ENCODE measurements around the gene KIF23. TPM values are rescaled to one million over a fixed set of nuclear protein-coding genes. Genes with fewer than 3 reads are reported as not detected.

The KIF23 gene
- total RNA-seq, 1 experiment from 2014 or later = 87.8 TPM

GRCh38 chr15:69415381-69415780 lies 1.2 kb downstream of the KIF23 start (continued):
- TF ChIP-seq ESRRA (CRISPR knock-in tag; IDR thresholded peaks at IDR 0.05; ENCODE audit: borderline replicate concordance) (no peak), ETV6 (CRISPR knock-in tag; IDR thresholded peaks at IDR 0.05) (no peak), ZSCAN18 (CRISPR knock-in tag; IDR thresholded peaks at IDR 0.05) (no peak), TEAD4 (CRISPR knock-in tag; IDR thresholded peaks at IDR 0.05) (no peak), CBFB (CRISPR knock-in tag; IDR thresholded peaks at IDR 0.05; ENCODE audit: low read depth) (no peak), ZNF425 (CRISPR knock-in tag; conservative IDR thresholded peaks at IDR 0.05) (no peak)
- TF ChIP-seq, protein P1, sequence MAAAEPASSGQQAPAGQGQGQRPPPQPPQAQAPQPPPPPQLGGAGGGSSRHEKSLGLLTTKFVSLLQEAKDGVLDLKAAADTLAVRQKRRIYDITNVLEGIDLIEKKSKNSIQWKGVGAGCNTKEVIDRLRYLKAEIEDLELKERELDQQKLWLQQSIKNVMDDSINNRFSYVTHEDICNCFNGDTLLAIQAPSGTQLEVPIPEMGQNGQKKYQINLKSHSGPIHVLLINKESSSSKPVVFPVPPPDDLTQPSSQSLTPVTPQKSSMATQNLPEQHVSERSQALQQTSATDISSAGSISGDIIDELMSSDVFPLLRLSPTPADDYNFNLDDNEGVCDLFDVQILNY (CRISPR knock-in tag; IDR thresholded peaks at IDR 0.05) = no peak

- TF ChIP-seq TP53 (CRISPR knock-in tag; IDR thresholded peaks at IDR 0.05) (no peak), ZNF281 (CRISPR knock-in tag; IDR thresholded peaks at IDR 0.05) (no peak), FOXK1 (CRISPR knock-in tag; IDR thresholded peaks at IDR 0.05) (no peak), ZNF416 (CRISPR knock-in tag; IDR thresholded peaks at IDR 0.05) (no peak), SP1 (CRISPR knock-in tag; conservative IDR thresholded peaks at IDR 0.05) (no peak)
- TF ChIP-seq, protein P2, sequence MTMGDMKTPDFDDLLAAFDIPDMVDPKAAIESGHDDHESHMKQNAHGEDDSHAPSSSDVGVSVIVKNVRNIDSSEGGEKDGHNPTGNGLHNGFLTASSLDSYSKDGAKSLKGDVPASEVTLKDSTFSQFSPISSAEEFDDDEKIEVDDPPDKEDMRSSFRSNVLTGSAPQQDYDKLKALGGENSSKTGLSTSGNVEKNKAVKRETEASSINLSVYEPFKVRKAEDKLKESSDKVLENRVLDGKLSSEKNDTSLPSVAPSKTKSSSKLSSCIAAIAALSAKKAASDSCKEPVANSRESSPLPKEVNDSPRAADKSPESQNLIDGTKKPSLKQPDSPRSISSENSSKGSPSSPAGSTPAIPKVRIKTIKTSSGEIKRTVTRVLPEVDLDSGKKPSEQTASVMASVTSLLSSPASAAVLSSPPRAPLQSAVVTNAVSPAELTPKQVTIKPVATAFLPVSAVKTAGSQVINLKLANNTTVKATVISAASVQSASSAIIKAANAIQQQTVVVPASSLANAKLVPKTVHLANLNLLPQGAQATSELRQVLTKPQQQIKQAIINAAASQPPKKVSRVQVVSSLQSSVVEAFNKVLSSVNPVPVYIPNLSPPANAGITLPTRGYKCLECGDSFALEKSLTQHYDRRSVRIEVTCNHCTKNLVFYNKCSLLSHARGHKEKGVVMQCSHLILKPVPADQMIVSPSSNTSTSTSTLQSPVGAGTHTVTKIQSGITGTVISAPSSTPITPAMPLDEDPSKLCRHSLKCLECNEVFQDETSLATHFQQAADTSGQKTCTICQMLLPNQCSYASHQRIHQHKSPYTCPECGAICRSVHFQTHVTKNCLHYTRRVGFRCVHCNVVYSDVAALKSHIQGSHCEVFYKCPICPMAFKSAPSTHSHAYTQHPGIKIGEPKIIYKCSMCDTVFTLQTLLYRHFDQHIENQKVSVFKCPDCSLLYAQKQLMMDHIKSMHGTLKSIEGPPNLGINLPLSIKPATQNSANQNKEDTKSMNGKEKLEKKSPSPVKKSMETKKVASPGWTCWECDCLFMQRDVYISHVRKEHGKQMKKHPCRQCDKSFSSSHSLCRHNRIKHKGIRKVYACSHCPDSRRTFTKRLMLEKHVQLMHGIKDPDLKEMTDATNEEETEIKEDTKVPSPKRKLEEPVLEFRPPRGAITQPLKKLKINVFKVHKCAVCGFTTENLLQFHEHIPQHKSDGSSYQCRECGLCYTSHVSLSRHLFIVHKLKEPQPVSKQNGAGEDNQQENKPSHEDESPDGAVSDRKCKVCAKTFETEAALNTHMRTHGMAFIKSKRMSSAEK (CRISPR knock-in tag; IDR thresholded peaks at IDR 0.05; ENCODE audit: borderline replicate concordance) = no peak
- TF ChIP-seq, protein P3, sequence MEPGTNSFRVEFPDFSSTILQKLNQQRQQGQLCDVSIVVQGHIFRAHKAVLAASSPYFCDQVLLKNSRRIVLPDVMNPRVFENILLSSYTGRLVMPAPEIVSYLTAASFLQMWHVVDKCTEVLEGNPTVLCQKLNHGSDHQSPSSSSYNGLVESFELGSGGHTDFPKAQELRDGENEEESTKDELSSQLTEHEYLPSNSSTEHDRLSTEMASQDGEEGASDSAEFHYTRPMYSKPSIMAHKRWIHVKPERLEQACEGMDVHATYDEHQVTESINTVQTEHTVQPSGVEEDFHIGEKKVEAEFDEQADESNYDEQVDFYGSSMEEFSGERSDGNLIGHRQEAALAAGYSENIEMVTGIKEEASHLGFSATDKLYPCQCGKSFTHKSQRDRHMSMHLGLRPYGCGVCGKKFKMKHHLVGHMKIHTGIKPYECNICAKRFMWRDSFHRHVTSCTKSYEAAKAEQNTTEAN (CRISPR knock-in tag; IDR thresholded peaks at IDR 0.05) = no peak
- TF ChIP-seq, protein P4, sequence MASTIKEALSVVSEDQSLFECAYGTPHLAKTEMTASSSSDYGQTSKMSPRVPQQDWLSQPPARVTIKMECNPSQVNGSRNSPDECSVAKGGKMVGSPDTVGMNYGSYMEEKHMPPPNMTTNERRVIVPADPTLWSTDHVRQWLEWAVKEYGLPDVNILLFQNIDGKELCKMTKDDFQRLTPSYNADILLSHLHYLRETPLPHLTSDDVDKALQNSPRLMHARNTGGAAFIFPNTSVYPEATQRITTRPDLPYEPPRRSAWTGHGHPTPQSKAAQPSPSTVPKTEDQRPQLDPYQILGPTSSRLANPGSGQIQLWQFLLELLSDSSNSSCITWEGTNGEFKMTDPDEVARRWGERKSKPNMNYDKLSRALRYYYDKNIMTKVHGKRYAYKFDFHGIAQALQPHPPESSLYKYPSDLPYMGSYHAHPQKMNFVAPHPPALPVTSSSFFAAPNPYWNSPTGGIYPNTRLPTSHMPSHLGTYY (CRISPR knock-in tag; IDR thresholded peaks at IDR 0.05) = no peak
- TF ChIP-seq, protein P5, sequence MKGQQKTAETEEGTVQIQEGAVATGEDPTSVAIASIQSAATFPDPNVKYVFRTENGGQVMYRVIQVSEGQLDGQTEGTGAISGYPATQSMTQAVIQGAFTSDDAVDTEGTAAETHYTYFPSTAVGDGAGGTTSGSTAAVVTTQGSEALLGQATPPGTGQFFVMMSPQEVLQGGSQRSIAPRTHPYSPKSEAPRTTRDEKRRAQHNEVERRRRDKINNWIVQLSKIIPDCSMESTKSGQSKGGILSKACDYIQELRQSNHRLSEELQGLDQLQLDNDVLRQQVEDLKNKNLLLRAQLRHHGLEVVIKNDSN (CRISPR knock-in tag; IDR thresholded peaks at IDR 0.05) = no peak
- ChIA-PET CTCF (interaction anchor here (1.2 kb wide), 1 partner anchor 45 kb away, joined by 3 read pairs; no protein-coding TSS in a partner anchor), POLR2A (no interaction called here)
- H3K27me3 Mint-ChIP-seq (ENCODE audit: low read depth) = no peaks in the 10 kb centered on the region; the same call in 1 of the 2 replicates
- H3K9me3 Mint-ChIP-seq = no peaks in the 10 kb centered on the region
- peaks cover 45% of the 10 kb centered on the region for H3K36me3 Mint-ChIP-seq
- H3K4me1 Mint-ChIP-seq = peaks cover 17% of the 10 kb centered on the region
- DNase-seq (ENCODE audit: low spot score) = no peak
- no peak overlapping the region; the same call in 1 of the 2 replicates for H3K27ac Mint-ChIP-seq
- H3K4me3 Mint-ChIP-seq = no peak overlapping the region
- ATAC-seq = no peak
These were observed 3.4 kb downstream of the KIF23 start for GRCh38 chr15:69417581-69417980.
